Kidney glomerular epithelial cell (primary cell): ENCODE measurements around the gene OR10V1.
"Not testable (repeated sequence)": the region's sequence is repeated elsewhere in the genome, so short reads cannot be mapped to it uniquely, and the experiment has no call there.

Experiments
- DNase-seq: peaks from one replicate; lab custom pipeline; 2025; lab: John Stamatoyannopoulos, UW

OR10V1 gene

GRCh38 chr11:59710136-59710847, 3.4 kb downstream of the OR10V1 start:
- no peak for DNase-seq

- DNase-seq, result no peak
These were observed 5.1 kb downstream of the OR10V1 start for GRCh38 chr11:59708537-59708936.

GRCh38 chr11:59707371-59707770, 6.3 kb downstream of the OR10V1 start:
- no peak for DNase-seq

GRCh38 chr11:59706518-59707285, 6.9 kb downstream of the OR10V1 start:
- DNase-seq, result peak; percentile 58

- DNase-seq, result no peak
These were observed 8.4 kb downstream of the OR10V1 start for GRCh38 chr11:59705294-59705693.

- DNase-seq, result not testable (repeated sequence)
These were observed 10.1 kb downstream of the OR10V1 start for GRCh38 chr11:59703515-59703914.

- DNase-seq, result not testable (repeated sequence)
These were observed 13.5 kb downstream of the OR10V1 start for GRCh38 chr11:59700157-59700556.

- no peak for DNase-seq
These were observed 15.1 kb downstream of the OR10V1 start for GRCh38 chr11:59698506-59698905.

- DNase-seq, result no peak
These were observed 20.7 kb downstream of the OR10V1 start for GRCh38 chr11:59692915-59693314.

GRCh38 chr11:59691156-59691555, 22.5 kb downstream of the OR10V1 start:
- DNase-seq, result no peak

- no peak for DNase-seq
These were observed 24.6 kb downstream of the OR10V1 start for GRCh38 chr11:59689015-59689414.

GRCh38 chr11:59681260-59681725, 32.4 kb downstream of the OR10V1 start:
- not testable (repeated sequence) for DNase-seq

GRCh38 chr11:59680287-59681154, 33.1 kb downstream of the OR10V1 start:
- peak; percentile 58 for DNase-seq

- DNase-seq, result no peak
These were observed 34.3 kb downstream of the OR10V1 start for GRCh38 chr11:59679347-59679746.

- DNase-seq, result no peak
These were observed 34.9 kb downstream of the OR10V1 start for GRCh38 chr11:59678813-59679165.

- no peak for DNase-seq
These were observed 35.4 kb downstream of the OR10V1 start for GRCh38 chr11:59678118-59678812.

- no peak for DNase-seq
These were observed 37.4 kb downstream of the OR10V1 start for GRCh38 chr11:59676205-59676604.

- no peak for DNase-seq
These were observed 39.4 kb downstream of the OR10V1 start for GRCh38 chr11:59674291-59674690.

GRCh38 chr11:59673291-59673690, 40.4 kb downstream of the OR10V1 start:
- no peak for DNase-seq

- DNase-seq, result no peak
These were observed 42.2 kb downstream of the OR10V1 start for GRCh38 chr11:59671471-59671870.

- no peak for DNase-seq
These were observed 44.0 kb downstream of the OR10V1 start for GRCh38 chr11:59669611-59670009.
